Measurements from ENCODE around the gene POLG.

- TF ChIP-seq CTCF (conservative IDR thresholded peaks at IDR 0.05; ENCODE audit: low read length), result 0 out of 2 replicates have a peak, but pooled peaks have one; percentile 21
- no peak for TF ChIP-seq EZH2phosphoT487 (IDR thresholded peaks at IDR 0.05; ENCODE audit: borderline replicate concordance, low read depth, low read length)
Observed at GRCh38 chr15:89293012-89293411, 41.6 kb downstream of the POLG start.

All from OCI-LY7 (cell line).